Endothelial cell (in vitro differentiated cells): ENCODE data around the gene TRMU. TPM values are rescaled to one million over a fixed set of nuclear protein-coding genes. Genes with fewer than 3 reads are reported as not detected.

ENCODE experiments used
- DNase-seq: peaks from one replicate; pipeline ENCODE4 v3.0.0; 2021; ENCODE audit warnings: low spot score
- H3K27ac Mint-ChIP-seq: one replicate; pipeline ENCODE4 v1.8.0; 2021; ENCODE audit warnings: mixed read lengths, inconsistent platforms; ENCODE audit not compliant: unreplicated experiment
- H3K27me3 Mint-ChIP-seq: one replicate; pipeline ENCODE4 v1.8.0; 2021; ENCODE audit warnings: mild to moderate bottlenecking, moderate library complexity, mixed read lengths, inconsistent platforms; ENCODE audit not compliant: unreplicated experiment
- H3K36me3 Mint-ChIP-seq: one replicate; pipeline ENCODE4 v1.8.0; 2021; ENCODE audit warnings: mild to moderate bottlenecking, low read depth, mixed read lengths, inconsistent platforms; ENCODE audit not compliant: unreplicated experiment
- H3K4me1 Mint-ChIP-seq: one replicate; pipeline ENCODE4 v1.8.0; 2021; ENCODE audit warnings: mild to moderate bottlenecking, mixed read lengths, inconsistent platforms; ENCODE audit not compliant: unreplicated experiment
- H3K4me3 Mint-ChIP-seq: one replicate; pipeline ENCODE4 v1.8.0; 2021; ENCODE audit warnings: mild to moderate bottlenecking, mixed read lengths, inconsistent platforms; ENCODE audit not compliant: unreplicated experiment
- H3K9me3 Mint-ChIP-seq: one replicate; pipeline ENCODE4 v1.8.0; 2021; ENCODE audit warnings: mixed read lengths, inconsistent platforms; ENCODE audit not compliant: unreplicated experiment
- total RNA-seq: library from RNA; stranded (reverse); fragmentation: NEBNext Ultra II Directional; extraction: Animal tissue kit (Norgen Biotek cat#: 25700); gene quantifications from one replicate; pipeline ENCODE4 v1.2.1, GENCODE V29; 2021; ENCODE audit not compliant: unreplicated experiment
- TF ChIP-seq, protein P1 (sequence below): fragments of 200-600 bp; sonication (generic); IDR thresholded peaks from one replicate; pipeline ENCODE4 v1.5.0; 2021; ENCODE audit warnings: antibody characterized with exemption; ENCODE audit not compliant: unreplicated experiment

TRMU gene
- total RNA-seq, 1 donor from 2014 or later: 41.5 TPM

DNA sequence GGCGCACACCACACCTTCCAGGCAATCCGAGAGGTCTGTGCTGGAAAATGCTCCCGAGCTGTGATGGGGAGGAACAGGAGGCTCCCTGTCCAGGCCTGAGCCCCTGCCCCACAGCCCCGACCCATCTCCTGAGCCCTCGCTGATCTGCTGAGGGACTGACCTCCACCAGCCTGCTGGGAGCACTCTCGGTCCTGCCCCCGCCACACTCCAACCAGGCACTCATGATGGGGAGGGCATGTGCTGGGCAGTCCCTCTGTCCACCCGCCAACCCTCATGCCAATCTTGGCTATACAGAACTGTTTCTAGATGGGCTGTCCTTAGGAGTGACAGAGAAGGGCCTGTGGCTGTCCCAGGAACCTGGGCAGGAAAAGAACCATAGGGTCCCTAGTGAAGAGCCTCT is 70.8 kb downstream of the TRMU start:
- DNase-seq: no peak
- no peaks in the 10 kb centered on the region for H3K9me3 Mint-ChIP-seq
- H3K27ac Mint-ChIP-seq: no peak overlapping the region
- H3K27me3 Mint-ChIP-seq: peaks cover 5% of the 10 kb centered on the region
- H3K36me3 Mint-ChIP-seq: no peaks in the 10 kb centered on the region
- no peak overlapping the region for H3K4me3 Mint-ChIP-seq
- TF ChIP-seq, protein P1, sequence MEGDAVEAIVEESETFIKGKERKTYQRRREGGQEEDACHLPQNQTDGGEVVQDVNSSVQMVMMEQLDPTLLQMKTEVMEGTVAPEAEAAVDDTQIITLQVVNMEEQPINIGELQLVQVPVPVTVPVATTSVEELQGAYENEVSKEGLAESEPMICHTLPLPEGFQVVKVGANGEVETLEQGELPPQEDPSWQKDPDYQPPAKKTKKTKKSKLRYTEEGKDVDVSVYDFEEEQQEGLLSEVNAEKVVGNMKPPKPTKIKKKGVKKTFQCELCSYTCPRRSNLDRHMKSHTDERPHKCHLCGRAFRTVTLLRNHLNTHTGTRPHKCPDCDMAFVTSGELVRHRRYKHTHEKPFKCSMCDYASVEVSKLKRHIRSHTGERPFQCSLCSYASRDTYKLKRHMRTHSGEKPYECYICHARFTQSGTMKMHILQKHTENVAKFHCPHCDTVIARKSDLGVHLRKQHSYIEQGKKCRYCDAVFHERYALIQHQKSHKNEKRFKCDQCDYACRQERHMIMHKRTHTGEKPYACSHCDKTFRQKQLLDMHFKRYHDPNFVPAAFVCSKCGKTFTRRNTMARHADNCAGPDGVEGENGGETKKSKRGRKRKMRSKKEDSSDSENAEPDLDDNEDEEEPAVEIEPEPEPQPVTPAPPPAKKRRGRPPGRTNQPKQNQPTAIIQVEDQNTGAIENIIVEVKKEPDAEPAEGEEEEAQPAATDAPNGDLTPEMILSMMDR: no peak
- H3K4me1 Mint-ChIP-seq: no peaks in the 10 kb centered on the region

DNA sequence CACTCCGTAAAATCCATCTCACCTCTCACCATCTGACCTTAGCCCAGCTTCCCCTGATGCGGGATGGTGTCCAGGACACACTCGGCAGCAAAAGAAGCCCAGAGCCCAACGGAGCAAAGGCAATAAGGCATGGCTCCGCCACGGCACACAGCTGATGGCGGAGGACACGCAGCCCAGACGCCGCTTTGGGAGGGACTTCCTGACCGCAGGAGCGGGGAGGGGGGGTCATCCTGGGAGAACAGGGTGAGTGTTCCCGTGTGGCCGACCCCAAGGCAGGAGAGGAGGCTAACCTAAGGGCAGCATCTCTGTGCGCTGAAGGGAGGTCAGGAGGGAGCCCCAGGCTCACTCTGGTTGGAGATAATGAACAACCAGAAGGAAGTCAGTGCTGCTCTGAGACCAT is 71.3 kb downstream of the TRMU start:
- no peak for DNase-seq
- H3K27ac Mint-ChIP-seq: no peak overlapping the region
- peaks cover 5% of the 10 kb centered on the region for H3K27me3 Mint-ChIP-seq
- no peak overlapping the region for H3K4me3 Mint-ChIP-seq
- H3K4me1 Mint-ChIP-seq: no peaks in the 10 kb centered on the region
- no peaks in the 10 kb centered on the region for H3K36me3 Mint-ChIP-seq
- TF ChIP-seq, protein P1: no peak
- H3K9me3 Mint-ChIP-seq: no peaks in the 10 kb centered on the region

Other genes with a start within 250 kb of the TRMU start
- 12.6 TPM for gene PPARA, start 185.2 kb upstream of the TRMU start, total RNA-seq
- 8.5 TPM for gene CDPF1, start 85.4 kb upstream of the TRMU start, total RNA-seq
- not detected for gene PKDREJ, start 72.4 kb upstream of the TRMU start, total RNA-seq
- 24.6 TPM for gene TTC38, start 67.7 kb upstream of the TRMU start, total RNA-seq
- gene GTSE1, start 38.8 kb upstream of the TRMU start, total RNA-seq: 8.2 TPM
- gene CELSR1, start 201.9 kb downstream of the TRMU start, total RNA-seq: 7.7 TPM